Pulmonary artery endothelial cell (primary cell): ENCODE data around the gene FOXP1. TPM values are rescaled to one million over a fixed set of nuclear protein-coding genes. Genes with fewer than 3 reads are reported as not detected.
A peak's percentile ranks its signal among the peaks of the same experiment; 100 is the strongest.

Source experiments
- DNase-seq: peaks from one replicate; pipeline ENCODE4 v3.0.0-alpha.2; 2011; ENCODE audit warnings: low read depth, low spot score
- total RNA-seq: library from RNA; depleted of rRNA; stranded (reverse); fragments of >200 nt; gene quantifications from 2 replicates; pipeline ENCODE4 v1.2.3, GENCODE V29; 2014

The FOXP1 gene
- total RNA-seq, 1 donor from 2014 or later: 48.2 TPM

GRCh38 chr3:71564361-71564760 is 19.2 kb downstream of the FOXP1 start:
- DNase-seq: no peak

DNA sequence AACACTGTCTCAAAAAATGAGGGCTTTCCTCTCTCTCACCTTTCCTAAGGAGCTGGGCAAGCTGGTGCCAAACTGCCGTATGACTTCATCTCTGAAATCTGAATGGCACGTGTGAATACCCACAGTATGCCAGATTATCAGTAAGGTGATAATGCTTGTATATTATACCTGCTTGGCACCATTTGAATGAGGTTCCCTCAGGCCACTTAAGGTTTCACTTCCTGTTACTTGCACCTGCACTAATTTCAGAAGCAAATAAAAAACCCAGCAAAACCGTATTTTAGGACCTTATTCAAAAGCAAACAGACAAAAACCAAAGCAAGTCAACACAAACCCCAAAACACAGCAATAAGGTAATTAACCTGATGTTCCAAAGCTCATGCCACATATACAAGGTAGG is 19.7 kb downstream of the FOXP1 start:
- no peak for DNase-seq

- no peak for DNase-seq
Observed at GRCh38 chr3:71562938-71563337, 20.6 kb downstream of the FOXP1 start.

- DNase-seq: no peak
Observed at GRCh38 chr3:71560665-71561064, 22.9 kb downstream of the FOXP1 start.

DNA sequence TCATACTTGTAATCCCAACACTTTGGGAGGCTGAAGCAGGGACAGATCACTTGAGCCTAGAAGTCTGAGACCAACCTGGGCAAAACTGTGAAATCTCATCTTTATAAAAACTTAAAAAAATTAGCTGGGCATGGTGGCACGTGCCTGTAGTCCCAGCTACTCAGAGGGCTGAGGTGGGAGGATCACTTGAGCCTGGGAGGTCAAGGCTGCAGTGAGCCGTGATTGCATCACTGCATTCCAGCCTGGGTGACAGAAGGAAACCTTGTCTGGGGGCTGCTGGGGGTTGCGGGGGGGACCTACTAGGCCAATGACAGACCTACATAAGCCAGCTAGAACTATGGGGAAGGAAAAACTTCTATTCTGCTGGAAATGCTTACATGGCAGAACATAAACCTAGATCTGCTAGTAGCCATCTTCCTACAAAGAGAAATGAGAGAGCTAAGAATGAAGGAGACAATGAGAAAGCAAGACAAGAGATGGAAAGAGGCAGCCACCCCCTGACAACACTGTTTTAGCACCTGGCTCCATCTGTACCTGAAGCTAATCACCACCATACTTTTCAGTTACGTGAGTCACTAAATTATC is 23.9 kb downstream of the FOXP1 start:
- DNase-seq: no peak

GRCh38 chr3:71559021-71559420 is 24.5 kb downstream of the FOXP1 start:
- DNase-seq: no peak

DNA sequence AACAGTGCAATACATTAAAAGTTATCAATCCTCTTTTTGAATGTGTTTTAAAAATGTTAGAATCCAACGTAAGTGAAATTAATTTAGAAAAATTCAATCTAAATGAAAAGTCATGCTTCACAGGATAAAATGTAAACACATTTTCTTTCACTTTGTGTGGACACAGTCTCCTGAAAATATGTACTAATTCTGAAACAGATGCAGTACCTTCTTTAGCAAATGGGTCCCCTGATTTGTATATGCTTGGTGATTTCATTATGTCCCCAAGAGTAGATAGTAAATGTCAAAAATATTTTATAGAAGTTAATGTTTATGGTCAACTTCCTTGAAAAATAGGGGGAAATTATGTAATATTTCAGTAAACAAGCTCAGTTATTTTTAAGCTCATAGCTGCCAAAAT is 28.9 kb downstream of the FOXP1 start:
- DNase-seq: no peak

DNA sequence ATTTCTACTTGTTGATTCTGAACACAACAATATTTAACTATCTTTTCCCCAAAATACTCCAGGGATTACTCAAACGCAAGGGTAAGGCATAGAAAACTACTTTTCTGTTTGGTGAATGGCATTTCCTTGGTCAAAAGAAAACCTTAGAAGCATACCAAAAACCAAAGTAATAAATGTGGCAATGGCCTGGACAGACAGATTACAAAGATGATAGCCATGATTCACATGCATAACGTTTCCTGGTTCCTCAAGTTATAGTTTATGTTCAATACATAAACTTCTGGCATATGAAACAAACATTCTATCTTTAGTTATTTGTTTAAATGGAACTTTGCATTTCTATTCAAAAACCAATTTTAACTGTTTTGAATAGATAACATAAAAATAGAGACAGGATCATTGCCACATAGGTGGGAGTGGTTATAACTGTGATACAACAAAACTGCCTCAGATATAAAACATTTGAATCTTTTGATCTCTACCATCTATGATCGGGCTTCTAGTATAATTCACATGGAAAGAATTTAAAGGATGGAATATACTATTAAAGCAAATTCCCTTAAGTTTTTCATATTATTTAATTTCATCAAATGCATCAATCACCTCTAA is 32.1 kb downstream of the FOXP1 start:
- no peak for DNase-seq

DNA sequence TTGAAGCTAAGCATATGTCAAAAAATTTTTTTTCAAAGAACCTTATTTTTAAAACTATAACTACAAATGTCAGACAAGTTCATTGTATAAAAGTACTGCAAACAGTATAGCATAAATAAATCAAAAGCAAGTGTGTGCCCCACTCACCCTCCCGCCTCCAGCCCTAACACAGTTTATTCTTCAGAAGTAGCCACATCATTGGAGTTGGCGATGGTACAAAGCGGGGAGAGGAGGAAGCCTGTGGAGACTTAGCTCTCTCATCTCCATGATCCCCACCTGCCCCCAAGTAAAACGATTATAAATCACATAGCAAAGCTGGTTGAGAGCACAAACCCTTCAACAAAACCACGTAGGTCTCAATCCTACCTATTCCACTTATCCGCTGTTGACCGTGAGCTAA is 33.6 kb downstream of the FOXP1 start:
- DNase-seq: no peak

- no peak for DNase-seq
Observed at GRCh38 chr3:71548705-71549384, 34.7 kb downstream of the FOXP1 start.

GRCh38 chr3:71547249-71548198 is 36.0 kb downstream of the FOXP1 start:
- no peak for DNase-seq

DNA sequence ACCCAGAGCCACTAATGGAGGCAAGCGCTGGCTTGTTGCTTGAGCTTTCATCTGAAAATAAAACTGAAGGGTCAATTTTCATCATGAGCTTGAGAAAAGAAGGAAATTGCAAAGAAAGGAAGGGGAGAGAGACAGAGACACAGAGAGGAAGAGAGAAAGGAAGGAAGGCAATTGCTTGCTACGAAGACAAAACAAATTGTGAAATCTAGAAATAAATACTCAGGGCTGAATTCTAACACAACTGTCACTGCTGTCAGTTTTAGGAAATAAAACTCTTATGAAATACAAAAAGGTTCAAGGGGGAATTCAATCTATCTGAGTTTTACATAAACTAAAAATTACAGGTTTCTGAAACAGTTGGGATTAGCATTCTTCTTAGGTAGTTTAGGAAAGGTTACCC is 36.7 kb downstream of the FOXP1 start:
- DNase-seq: no peak

DNA sequence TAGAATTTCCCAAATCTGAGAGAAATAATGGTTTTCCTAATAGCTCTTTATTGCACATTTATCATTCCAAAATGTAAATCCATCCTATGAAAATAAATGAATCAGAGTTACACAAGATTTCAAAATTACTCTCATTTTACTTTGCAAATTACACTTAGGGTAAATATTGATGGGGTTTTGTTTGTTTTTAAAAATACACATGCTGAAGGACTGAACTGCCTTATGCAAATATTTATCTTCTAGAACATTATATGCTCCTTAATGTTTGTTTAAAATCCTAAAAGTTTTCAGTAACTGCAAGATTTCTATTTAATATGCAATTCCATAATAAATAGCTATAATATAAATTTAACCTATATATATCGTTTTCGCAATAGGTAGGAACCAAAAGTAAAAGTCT is 38.2 kb downstream of the FOXP1 start:
- no peak for DNase-seq

DNA sequence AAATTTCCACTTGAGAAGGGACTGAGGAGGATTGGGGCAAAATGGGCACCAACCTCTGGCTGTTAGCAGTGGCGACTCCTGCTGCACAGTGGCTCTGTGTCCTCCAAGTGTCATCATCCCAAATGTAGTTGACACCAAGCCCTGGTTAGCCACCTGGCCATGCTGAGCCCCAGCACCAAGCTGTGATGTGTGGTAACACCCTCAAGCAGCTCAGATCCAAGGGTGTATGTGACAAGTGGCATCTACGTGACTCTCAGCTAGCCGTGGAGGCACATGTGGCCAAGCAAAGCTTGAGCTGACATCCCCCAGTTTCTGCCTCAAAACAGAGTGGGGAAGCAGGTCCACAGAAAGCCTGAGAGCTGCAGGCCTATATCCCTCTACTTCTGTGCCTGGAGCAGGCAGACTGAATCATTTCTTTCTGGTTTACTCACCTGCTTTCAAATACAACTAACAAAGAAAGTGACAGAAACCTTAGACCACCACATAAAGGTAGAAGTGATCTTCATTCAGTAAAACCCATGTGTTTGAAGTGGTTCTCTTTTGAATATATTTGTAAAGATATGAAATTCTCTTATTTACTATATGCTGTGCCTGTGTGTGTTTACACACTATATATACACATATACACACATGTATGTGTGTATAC is 40.0 kb downstream of the FOXP1 start:
- DNase-seq: no peak

DNA sequence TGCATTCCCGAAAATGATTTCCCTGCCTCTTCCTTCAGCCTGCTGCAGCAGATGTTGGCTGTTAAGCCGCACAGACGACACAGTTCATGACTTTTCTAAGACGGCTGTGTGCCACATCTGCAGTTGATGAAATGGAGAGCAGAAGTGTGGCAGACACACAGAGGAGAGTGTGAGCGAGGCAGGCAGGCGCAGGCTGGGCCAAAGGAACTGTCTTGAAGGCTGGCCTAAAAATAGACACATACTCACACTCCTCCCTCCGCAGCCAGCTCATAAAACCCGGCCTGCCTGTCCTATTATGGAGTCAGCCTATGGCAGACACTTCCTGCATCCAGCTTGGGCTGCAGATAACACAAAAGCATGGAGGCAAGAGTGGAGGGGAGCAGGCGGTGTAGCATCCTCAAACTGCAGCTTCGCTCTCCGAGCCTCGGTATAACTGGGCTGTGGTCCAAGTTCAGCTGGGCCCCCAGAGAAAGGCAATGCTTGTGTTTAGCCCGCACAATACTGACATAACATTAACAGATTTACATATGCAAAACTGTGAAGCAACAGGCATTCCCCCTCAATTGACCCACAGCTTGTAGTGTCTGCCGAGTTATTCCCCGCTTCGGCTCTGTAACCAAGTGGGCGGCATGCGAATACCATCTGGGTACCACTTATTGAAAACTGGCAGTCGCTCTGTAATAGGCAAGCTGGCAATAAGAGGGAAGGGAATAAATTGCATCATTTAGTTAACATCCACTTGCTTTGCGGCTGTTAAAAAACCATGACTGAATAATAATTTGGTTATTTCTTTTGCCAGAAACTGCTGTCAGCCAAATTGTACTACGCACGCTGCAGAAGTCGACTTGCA is 40.8 kb downstream of the FOXP1 start:
- peak; percentile 48 for DNase-seq

DNA sequence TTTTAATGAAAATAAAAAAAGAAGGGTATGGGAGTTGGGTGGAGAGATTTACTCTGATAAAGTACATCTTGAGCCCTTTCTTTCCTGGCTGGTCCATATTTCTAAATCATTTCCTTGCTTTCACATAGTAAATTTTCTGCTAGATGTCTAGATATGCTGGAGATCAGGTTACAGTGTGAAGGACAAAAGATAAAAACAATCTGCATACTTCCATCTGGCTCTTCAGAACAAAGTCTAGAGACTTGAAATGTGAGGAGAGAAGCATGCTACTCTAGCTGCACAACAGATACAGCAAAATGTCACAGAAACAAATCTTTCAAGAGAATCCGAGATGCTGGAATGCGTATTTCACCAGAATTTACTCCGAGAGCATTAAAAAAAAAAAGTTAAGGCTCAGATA is 42.2 kb downstream of the FOXP1 start:
- DNase-seq: no peak

DNA sequence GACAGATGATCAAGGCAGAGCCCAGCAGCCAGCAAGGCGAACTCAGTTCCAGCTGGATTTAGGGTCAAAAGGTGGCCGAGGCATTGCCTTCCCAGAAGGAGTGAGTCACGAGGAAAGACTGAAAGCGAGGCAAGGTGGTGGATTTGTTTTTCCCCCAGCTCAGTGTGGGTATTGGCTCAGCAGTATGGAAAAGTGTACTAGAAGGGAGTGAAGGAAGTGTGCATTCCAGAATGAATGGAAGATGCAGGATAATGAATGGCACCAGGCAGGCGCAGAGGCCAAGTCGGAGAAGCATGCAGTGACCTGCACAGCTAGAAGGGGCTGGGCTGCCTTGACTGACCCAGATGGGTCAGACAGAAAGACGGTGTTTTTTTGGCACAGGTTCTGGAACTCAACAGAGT is 46.3 kb downstream of the FOXP1 start:
- peak; percentile 95 for DNase-seq

GRCh38 chr3:71536376-71536965 is 47.1 kb downstream of the FOXP1 start:
- no peak for DNase-seq

DNA sequence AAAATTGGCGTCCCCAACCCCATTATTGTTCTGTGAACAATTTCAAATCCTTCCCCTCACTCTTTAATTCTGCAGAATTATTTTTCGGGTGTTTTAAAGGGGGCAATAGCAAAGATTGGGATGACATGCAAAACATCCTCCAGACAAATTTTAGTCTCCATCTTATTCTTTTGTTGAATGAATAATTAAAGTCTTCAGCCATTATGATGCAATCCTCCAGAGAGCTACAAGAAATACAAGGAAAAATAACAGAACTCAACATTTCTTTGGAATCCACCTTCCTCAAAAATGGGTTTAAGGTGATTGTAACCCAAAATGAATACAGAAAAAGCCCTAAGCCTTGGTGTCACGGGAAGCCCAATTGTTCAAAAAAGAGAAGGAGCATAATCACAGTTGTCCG is 49.9 kb downstream of the FOXP1 start:
- DNase-seq: no peak
